ENCODE measurements around the gene SCYGR3. TPM values are rescaled to one million over a fixed set of nuclear protein-coding genes. Genes with fewer than 3 reads are reported as not detected.

SCYGR3 gene
- total RNA-seq, 4 donors from 2014 or later, result not detected

DNA sequence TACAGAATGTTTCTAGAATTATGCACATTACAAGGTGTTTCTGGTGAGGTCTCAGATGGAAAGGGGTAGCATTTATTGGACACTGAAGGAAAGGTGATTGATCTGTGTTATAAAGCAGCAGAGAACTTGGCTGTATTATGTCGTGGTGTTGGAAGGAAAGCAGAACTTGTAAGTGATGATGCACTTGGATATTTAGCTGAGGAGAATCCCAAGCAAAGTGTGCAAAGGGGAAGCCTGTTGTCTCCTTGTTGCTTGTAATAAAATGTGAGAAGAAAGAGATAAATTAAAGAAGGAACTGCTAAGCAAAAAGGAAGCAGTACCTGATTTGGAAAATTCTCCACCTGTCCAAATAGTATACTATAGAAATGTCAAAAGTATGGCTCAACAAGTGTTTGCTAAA lies 39.8 kb upstream of the SCYGR3 start:
- no peaks in the 10 kb centered on the region for H3K36me3 ChIP-seq
- no peak overlapping the region for H3K4me3 ChIP-seq
- no peak overlapping the region for H3K27ac ChIP-seq
- no peaks in the 10 kb centered on the region for H3K9me3 ChIP-seq
- WGBS, 2 donors, result 60 to 66% methylated on average over 1 of the region's 1 CpG
- no peaks in the 10 kb centered on the region for H3K27me3 ChIP-seq
- no peak for TF ChIP-seq POLR2A (IDR thresholded peaks at IDR 0.05)
- no peak for DNase-seq (ENCODE audit: low spot score in 2 of 2)
- H3K4me1 ChIP-seq, result no peaks in the 10 kb centered on the region

DNA sequence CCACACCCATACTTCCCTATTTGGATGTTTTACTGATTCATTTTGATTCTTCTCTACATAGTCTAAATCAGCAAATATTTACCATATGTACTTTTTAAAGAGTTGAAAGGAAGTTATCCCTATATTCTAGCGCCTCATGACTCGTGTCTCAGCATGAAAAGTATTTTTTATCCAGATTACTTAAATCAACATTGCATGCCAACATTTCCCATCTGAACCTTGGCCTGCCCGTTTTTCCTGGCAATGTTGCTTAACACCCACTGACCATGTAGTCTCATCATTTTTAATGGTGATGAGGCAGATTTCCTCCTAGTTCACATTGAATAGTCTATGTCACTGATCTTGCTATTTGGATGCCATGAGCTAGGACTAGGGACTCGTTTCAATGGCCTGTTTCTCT lies 38.8 kb upstream of the SCYGR3 start:
- H3K9me3 ChIP-seq, result no peaks in the 10 kb centered on the region
- no peaks in the 10 kb centered on the region for H3K27me3 ChIP-seq
- no peaks in the 10 kb centered on the region for H3K4me1 ChIP-seq
- H3K36me3 ChIP-seq, result no peaks in the 10 kb centered on the region
- 49 to 51% methylated on average over 4 of the region's 4 CpGs for WGBS, 2 donors
- H3K4me3 ChIP-seq, result no peak overlapping the region
- no peak overlapping the region for H3K27ac ChIP-seq
- TF ChIP-seq, protein P1, sequence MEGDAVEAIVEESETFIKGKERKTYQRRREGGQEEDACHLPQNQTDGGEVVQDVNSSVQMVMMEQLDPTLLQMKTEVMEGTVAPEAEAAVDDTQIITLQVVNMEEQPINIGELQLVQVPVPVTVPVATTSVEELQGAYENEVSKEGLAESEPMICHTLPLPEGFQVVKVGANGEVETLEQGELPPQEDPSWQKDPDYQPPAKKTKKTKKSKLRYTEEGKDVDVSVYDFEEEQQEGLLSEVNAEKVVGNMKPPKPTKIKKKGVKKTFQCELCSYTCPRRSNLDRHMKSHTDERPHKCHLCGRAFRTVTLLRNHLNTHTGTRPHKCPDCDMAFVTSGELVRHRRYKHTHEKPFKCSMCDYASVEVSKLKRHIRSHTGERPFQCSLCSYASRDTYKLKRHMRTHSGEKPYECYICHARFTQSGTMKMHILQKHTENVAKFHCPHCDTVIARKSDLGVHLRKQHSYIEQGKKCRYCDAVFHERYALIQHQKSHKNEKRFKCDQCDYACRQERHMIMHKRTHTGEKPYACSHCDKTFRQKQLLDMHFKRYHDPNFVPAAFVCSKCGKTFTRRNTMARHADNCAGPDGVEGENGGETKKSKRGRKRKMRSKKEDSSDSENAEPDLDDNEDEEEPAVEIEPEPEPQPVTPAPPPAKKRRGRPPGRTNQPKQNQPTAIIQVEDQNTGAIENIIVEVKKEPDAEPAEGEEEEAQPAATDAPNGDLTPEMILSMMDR (IDR thresholded peaks at IDR 0.05), result no peak
- TF ChIP-seq EP300 (IDR thresholded peaks at IDR 0.05), result peak in 1 of 2 donors; percentile 49
- DNase-seq (ENCODE audit: low spot score in 2 of 2), result no peak

DNA sequence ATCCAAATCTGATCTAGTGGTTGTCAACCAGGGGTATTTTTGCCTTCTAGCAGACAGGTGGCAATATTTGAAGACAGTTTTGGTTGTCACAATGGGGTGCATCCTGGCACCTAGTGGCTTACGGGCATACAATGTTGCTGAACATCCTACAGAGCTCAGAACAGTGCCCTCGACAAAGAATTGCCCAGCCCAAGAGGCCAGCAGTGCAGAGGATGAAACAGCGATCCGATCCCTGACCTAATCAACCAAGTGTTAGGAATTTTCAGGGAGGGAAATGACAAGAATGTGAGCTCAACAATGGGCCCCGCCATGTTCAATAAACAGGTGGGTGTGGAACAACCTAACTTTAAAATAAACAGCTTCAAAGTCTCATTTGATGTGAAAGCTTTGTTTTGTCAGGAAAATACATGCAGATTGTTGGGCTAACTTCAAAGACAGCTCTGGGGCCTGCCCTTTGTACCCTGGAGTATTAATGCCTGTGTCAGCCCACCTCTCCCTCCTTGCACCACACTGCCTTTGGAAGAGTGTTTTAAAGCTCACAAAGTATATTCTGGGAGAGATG lies 29.4 kb upstream of the SCYGR3 start:
- Histone ChIP-seq H3K9me3 (no peaks in the 10 kb centered on the region), H3K27me3 (no peaks in the 10 kb centered on the region), H3K4me3 (no peak overlapping the region), H3K27ac (no peak overlapping the region), H3K4me1 (no peaks in the 10 kb centered on the region), H3K36me3 (no peaks in the 10 kb centered on the region)
- TF ChIP-seq EP300 (IDR thresholded peaks at IDR 0.05) (no peak), POLR2A (IDR thresholded peaks at IDR 0.05) (no peak)
- TF ChIP-seq, protein P1 (IDR thresholded peaks at IDR 0.05), result no peak
- WGBS, 2 donors, result 78 to 79% methylated on average over 5 of the region's 5 CpGs
- DNase-seq (ENCODE audit: low spot score in 2 of 2), result no peak

DNA sequence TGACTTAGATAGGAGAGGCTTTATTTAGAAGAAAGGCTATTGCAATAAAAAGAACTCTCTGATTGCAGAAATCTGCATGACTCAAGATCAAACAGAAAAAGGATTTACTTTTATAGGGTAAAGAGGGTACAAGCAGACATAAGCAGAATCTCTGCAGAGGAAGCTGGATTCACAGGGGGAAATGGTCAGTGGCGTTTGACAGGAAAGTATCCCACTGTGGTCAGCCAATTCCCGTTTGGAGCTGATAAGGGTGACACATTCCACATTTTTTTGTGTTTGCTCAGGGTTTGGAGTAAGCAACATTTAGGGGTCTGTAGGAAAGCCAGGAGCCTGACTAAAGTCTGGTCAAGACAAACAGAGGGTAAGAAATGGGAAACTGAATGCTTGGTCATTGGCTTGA lies 28.0 kb upstream of the SCYGR3 start:
- Histone ChIP-seq H3K36me3 (no peaks in the 10 kb centered on the region), H3K4me1 (no peaks in the 10 kb centered on the region), H3K4me3 (no peak overlapping the region), H3K27me3 (no peaks in the 10 kb centered on the region), H3K9me3 (no peaks in the 10 kb centered on the region), H3K27ac (no peak overlapping the region)
- DNase-seq (ENCODE audit: low spot score in 2 of 2), result no peak
- WGBS, 2 donors, result 13 to 20% methylated on average over 2 of the region's 2 CpGs
- TF ChIP-seq, protein P1 (IDR thresholded peaks at IDR 0.05), result no peak
- TF ChIP-seq POLR2A (IDR thresholded peaks at IDR 0.05) (no peak), EP300 (IDR thresholded peaks at IDR 0.05) (no peak)

DNA sequence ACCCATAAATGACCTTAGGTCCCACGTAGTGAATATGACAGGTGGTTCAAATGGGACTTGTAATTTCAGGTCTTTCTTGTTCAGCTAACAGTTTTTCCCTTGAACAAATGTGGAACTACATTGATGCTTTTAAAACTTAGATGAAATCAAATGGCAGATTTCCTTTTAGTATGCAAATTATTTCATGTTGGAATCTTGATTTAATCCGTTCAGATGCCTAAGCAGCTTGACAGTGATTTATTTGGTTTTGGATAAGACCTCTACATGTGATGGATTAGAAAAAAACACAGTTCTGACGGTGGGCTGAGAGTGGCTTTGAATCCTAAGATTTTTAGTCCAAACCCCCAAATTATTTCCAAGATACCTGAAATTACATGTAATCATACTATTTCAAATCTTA lies 19.6 kb upstream of the SCYGR3 start:
- H3K27me3 ChIP-seq, result no peaks in the 10 kb centered on the region
- WGBS, 2 donors, result 64 to 70% methylated on average over 3 of the region's 3 CpGs
- no peak overlapping the region for H3K4me3 ChIP-seq
- no peak for DNase-seq (ENCODE audit: low spot score in 2 of 2)
- H3K9me3 ChIP-seq, result no peaks in the 10 kb centered on the region
- H3K4me1 ChIP-seq, result no peaks in the 10 kb centered on the region
- no peaks in the 10 kb centered on the region for H3K36me3 ChIP-seq
- no peak for TF ChIP-seq EP300 (IDR thresholded peaks at IDR 0.05)
- no peak for TF ChIP-seq POLR2A (IDR thresholded peaks at IDR 0.05)
- TF ChIP-seq, protein P1 (IDR thresholded peaks at IDR 0.05), result no peak
- H3K27ac ChIP-seq, result no peak overlapping the region

DNA sequence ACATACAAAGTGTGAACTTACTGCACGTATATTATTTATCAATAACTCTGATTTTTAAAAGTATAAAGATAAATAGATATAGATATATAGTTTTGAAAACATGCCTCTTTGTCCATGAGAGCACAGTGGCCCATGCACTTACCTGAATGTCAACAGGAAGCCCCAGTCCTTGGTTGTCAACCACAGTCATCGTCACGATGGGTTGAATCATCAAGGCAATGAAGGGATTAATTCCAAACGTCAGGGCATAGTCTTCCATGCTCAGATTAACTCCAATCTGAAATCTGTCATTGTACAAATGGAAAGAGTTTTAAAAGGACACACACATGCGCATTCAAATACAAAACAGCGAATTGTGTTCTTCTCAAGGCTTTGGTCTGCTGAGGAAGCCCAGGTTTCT lies 18.2 kb upstream of the SCYGR3 start:
- DNase-seq (ENCODE audit: low spot score in 2 of 2), result no peak
- H3K9me3 ChIP-seq, result no peaks in the 10 kb centered on the region
- no peaks in the 10 kb centered on the region for H3K36me3 ChIP-seq
- no peaks in the 10 kb centered on the region for H3K4me1 ChIP-seq
- no peak overlapping the region for H3K4me3 ChIP-seq
- TF ChIP-seq EP300 (IDR thresholded peaks at IDR 0.05) (no peak), POLR2A (IDR thresholded peaks at IDR 0.05) (no peak)
- TF ChIP-seq, protein P1 (IDR thresholded peaks at IDR 0.05), result no peak
- 81 to 83% methylated on average over 6 of the region's 6 CpGs for WGBS, 2 donors
- no peaks in the 10 kb centered on the region for H3K27me3 ChIP-seq
- no peak overlapping the region for H3K27ac ChIP-seq
